HCT116 (cell line): ENCODE measurements around the gene NOX1. TPM values are rescaled to one million over a fixed set of nuclear protein-coding genes. Genes with fewer than 3 reads are reported as not detected.
A peak's percentile ranks its signal among the peaks of the same experiment; 100 is the strongest.

Source experiments
- ATAC-seq: fragments of 200-7000 bp; cut with Tn5 transposase; 2 replicates; pipeline ENCODE4 v1.9.1; 2020; ENCODE audit warnings: mild to moderate bottlenecking, moderate library complexity
- BruUV-seq: library from RNA; stranded (reverse); fragments of 400-500 nt; replicated peaks from 2 replicates; lab custom pipeline; 2021; lab: Mats Ljungman, UMichigan
- CTCF ChIA-PET: fragments of 300-600 bp; sonication (Branson Sonifier 250); formaldehyde crosslinking; loops from one replicate; lab custom pipeline; 2021; ENCODE audit warnings: antibody characterized with exemption; lab: Charles Lee
- POLR2A ChIA-PET: fragments of 300-600, 350-600 bp; sonication (Branson Sonifier 250); formaldehyde crosslinking; loops from one replicate; lab custom pipeline; 2021; ENCODE audit warnings: antibody characterized with exemption; lab: Charles Lee
- RAD21 ChIA-PET, 2 experiments: fragments of 300-600 bp; sonication (Branson Sonifier 250); formaldehyde crosslinking; loops; one replicate each; lab custom pipeline; 2023; ENCODE audit warnings: low total read pairs in 2 of 2; ENCODE audit not compliant: uncharacterized antibody in 2 of 2, unreplicated experiment in 2 of 2, low non-redundant PET in 1 of 2; lab: Charles Lee
- DNase-seq: peaks from one replicate; pipeline ENCODE4 v3.0.0-alpha.2; 2010; ENCODE audit warnings: low read depth, low spot score
- H2AFZ ChIP-seq: fragments of 200-600 bp; shearing (Covaris generic), sonication (generic); 2 replicates; pipeline ENCODE4 v1.6.1; 2017; ENCODE audit warnings: low read depth, mixed run types, mixed read lengths, antibody characterized with exemption, low read length; ENCODE audit not compliant: poor library complexity, severe bottlenecking
- H3K27ac ChIP-seq: 2 replicates; pipeline ENCODE4 v1.5.1; 2012; ENCODE audit warnings: low read depth, low read length
- H3K27me3 ChIP-seq: fragments of 200-600 bp; sonication (generic); 2 replicates; pipeline ENCODE4 v1.6.1; 2016; ENCODE audit warnings: mixed run types, low read length, mixed read lengths; ENCODE audit not compliant: insufficient read depth
- H3K36me3 ChIP-seq, 2 experiments: fragments of 200-500 bp in 1 of 2; fragments of 200-600 bp in 1 of 2; sonication (Bioruptor generic) in 1 of 2; sonication (generic) in 1 of 2; 2 replicates each; pipeline versions ENCODE4 v1.5.1 to v1.6.1; 2014 to 2016; ENCODE audit warnings: low read length in 2 of 2, inconsistent platforms in 1 of 2, mixed read lengths in 1 of 2, mixed run types in 1 of 2; ENCODE audit not compliant: insufficient read depth in 2 of 2, control insufficient read depth in 1 of 2
- H3K4me1 ChIP-seq, 2 experiments: fragments of 200-600 bp in 1 of 2; sonication (generic) in 1 of 2; 2 replicates each; pipeline versions ENCODE4 v1.5.1 to v1.6.1; 2012 to 2017; ENCODE audit warnings: low read length in 2 of 2, inconsistent platforms in 1 of 2, mild to moderate bottlenecking in 1 of 2, mixed read lengths in 1 of 2, mixed run types in 1 of 2, moderate library complexity in 1 of 2; ENCODE audit not compliant: insufficient read depth in 2 of 2, control insufficient read depth in 1 of 2
- H3K4me2 ChIP-seq: fragments of 200-600 bp; sonication (generic); 2 replicates; pipeline ENCODE4 v1.6.1; 2017; ENCODE audit warnings: mixed run types, low read length, mixed read lengths
- H3K4me3 ChIP-seq, 2 experiments: fragments of 200-600 bp in 1 of 2; sonication (generic) in 1 of 2; replicated peaks in 1 of 2; 2 replicates each; pipeline ENCODE4 v1.5.1; 2011 to 2016; ENCODE audit warnings: low read length in 2 of 2, control low read depth in 1 of 2, low read depth in 1 of 2, mild to moderate bottlenecking in 1 of 2, mixed read lengths in 1 of 2, mixed run types in 1 of 2
- H3K79me2 ChIP-seq: fragments of 200-600 bp; sonication (generic); 2 replicates; pipeline ENCODE4 v1.6.1; 2017; ENCODE audit warnings: mild to moderate bottlenecking, mixed run types, low read length, moderate library complexity, mixed read lengths; ENCODE audit not compliant: insufficient read depth
- H3K9ac ChIP-seq: fragments of 200-600 bp; sonication (generic); 2 replicates; pipeline ENCODE4 v1.6.1; 2016; ENCODE audit warnings: low read length, mixed read lengths
- H3K9me2 ChIP-seq: fragments of 200-600 bp; sonication (generic), shearing (Covaris generic); 2 replicates; pipeline ENCODE4 v1.6.1; 2017; ENCODE audit warnings: mixed run types, mild to moderate bottlenecking, moderate library complexity; ENCODE audit not compliant: insufficient read depth
- H3K9me3 ChIP-seq, 2 experiments: fragments of 200-500 bp in 1 of 2; fragments of 200-600 bp in 1 of 2; sonication (Bioruptor generic) in 1 of 2; sonication (generic) in 1 of 2; 2 replicates each; pipeline ENCODE4 v1.6.1; 2014 to 2017; ENCODE audit warnings: low read length in 2 of 2, mixed read lengths in 2 of 2, inconsistent platforms in 1 of 2, low read depth in 1 of 2, mild to moderate bottlenecking in 1 of 2, mixed run types in 1 of 2, moderate library complexity in 1 of 2; ENCODE audit not compliant: control insufficient read depth in 1 of 2, insufficient read depth in 1 of 2
- H4K20me1 ChIP-seq: fragments of 200-600 bp; sonication (generic), shearing (Covaris generic); 2 replicates; pipeline ENCODE4 v1.6.1; 2017; ENCODE audit warnings: mixed run types, mild to moderate bottlenecking, moderate library complexity; ENCODE audit not compliant: insufficient read depth
- CTCF ChIP-seq, 3 experiments: fragments of 200-600 bp in 1 of 3; sonication (generic) in 1 of 3; IDR thresholded peaks in 2 of 3; conservative IDR thresholded peaks in 1 of 3; 2 replicates each; pipeline ENCODE4 v1.5.1; 2012 to 2017; ENCODE audit warnings: low read depth in 2 of 3, low read length in 2 of 3, antibody characterized with exemption in 1 of 3, borderline replicate concordance in 1 of 3, control low read depth in 1 of 3, mild to moderate bottlenecking in 1 of 3, mixed read lengths in 1 of 3, mixed run types in 1 of 3, moderate library complexity in 1 of 3; ENCODE audit not compliant: insufficient read depth in 1 of 3
- POLR2A ChIP-seq: IDR thresholded peaks from 2 replicates; pipeline ENCODE4 v1.7.0; 2011; ENCODE audit warnings: borderline replicate concordance; ENCODE audit not compliant: insufficient read depth, insufficient read length; ENCODE audit errors: extremely low read depth
- RAD21 ChIP-seq: IDR thresholded peaks from 2 replicates; pipeline ENCODE4 v1.6.1; 2012; ENCODE audit warnings: low read depth, mild to moderate bottlenecking
- intact Hi-C: fragments of 100-400 bp; cut with micrococcal nuclease; formaldehyde crosslinking; loops from 2 replicates; pipeline ENCODE4 v1.10.0; 2022
- total RNA-seq: library from RNA; stranded (reverse); gene quantifications from one replicate; pipeline ENCODE4 v1.2.1, GENCODE V29; 2021; ENCODE audit not compliant: unreplicated experiment

Gene NOX1
- total RNA-seq, 1 experiment from 2014 or later, result not detected

- POLR2A ChIA-PET, result interaction anchor here (0.8 kb wide), 1 partner anchor 495 kb away, joined by 3 read pairs; the partner anchor contains the start of gene RPL36A
These were observed 21.4 kb upstream of the NOX1 start for GRCh38 chrX:100895365-100896075.

More at GRCh38 chrX:100895365-100896075, 21.4 kb upstream of the NOX1 start:
- peak; percentile 50 to 62 (median 53) for TF ChIP-seq CTCF (IDR thresholded peaks at IDR 0.05 in 2 of 3, conservative IDR thresholded peaks at IDR 0.05 in 1 of 3; ENCODE audit: borderline replicate concordance in 1 of 3, insufficient read depth in 1 of 3, low read depth in 2 of 3, low read length in 2 of 3)
- TF ChIP-seq POLR2A, result no peak
- peak; percentile 85 for TF ChIP-seq RAD21
- Histone ChIP-seq H3K79me2 (no peaks in the 10 kb centered on the region), H3K4me1 (no peaks in the 10 kb centered on the region), H3K9ac (no peak overlapping the region), H3K9me3 (no peaks in the 10 kb centered on the region), H3K27me3 (no peaks in the 10 kb centered on the region), H3K36me3 (no peaks in the 10 kb centered on the region), H2AFZ (peak overlapping the region; percentile 88), H3K4me3 (no peak overlapping the region), H3K9me2 (no peaks in the 10 kb centered on the region), H3K4me2 (no peak overlapping the region), H4K20me1 (no peaks in the 10 kb centered on the region), H3K27ac (no peak overlapping the region)
- CTCF ChIA-PET, result no interaction called here
- RAD21 ChIA-PET, result no interaction called here
- BruUV-seq, result no TSS peak
- intact Hi-C loops, result loop anchor here (1.0 to 2.0 kb wide), 2 partner anchors 311 to 391 kb away; no protein-coding TSS in a partner anchor
- peak; percentile 86 for ATAC-seq
- peak; percentile 26 for DNase-seq
